ENCODE data around the gene DUOX1. TPM values are rescaled to one million over a fixed set of nuclear protein-coding genes. Genes with fewer than 3 reads are reported as not detected.

The DUOX1 gene
- total RNA-seq, 4 donors from 2014 or later = 0.33 to 1.7 (median 0.61) TPM

GRCh38 chr15:45112143-45112590, 17.6 kb upstream of the DUOX1 start:
- Histone ChIP-seq H3K36me3 (no peaks in the 10 kb centered on the region), H3K4me1 (peaks cover 21 to 49% (median 34%) of the 10 kb centered on the region in 4 donors), H3K9me3 (no peaks in the 10 kb centered on the region), H3K27me3 (peaks cover 7 to 95% (median 49%) of the 10 kb centered on the region in 4 donors), H3K27ac (replicated peaks in 1 of 4) (no peak overlapping the region), H3K4me3 (peak overlapping the region in 2 of 4 donors; percentile 12 to 22)
- no peak for DNase-seq (ENCODE audit: extremely low spot score)
- TF ChIP-seq POLR2A (IDR thresholded peaks at IDR 0.05; ENCODE audit: low read depth) (no peak), EP300 (IDR thresholded peaks at IDR 0.05) (no peak), POLR2AphosphoS5 (IDR thresholded peaks at IDR 0.05) (no peak), CTCF (IDR thresholded peaks at IDR 0.05) (no peak)
- WGBS = 8% methylated on average over 13 of the region's 13 CpGs
- intact Hi-C loops (cut with DNase I) = no loop called here

GRCh38 chr15:45112591-45113379, 17.0 kb upstream of the DUOX1 start:
- Histone ChIP-seq H3K4me3 (peak overlapping the region in 2 of 4 donors; percentile 12 to 22), H3K27ac (replicated peaks in 1 of 4) (no peak overlapping the region), H3K27me3 (peaks cover 7 to 98% (median 55%) of the 10 kb centered on the region in 4 donors), H3K36me3 (no peaks in the 10 kb centered on the region), H3K9me3 (no peaks in the 10 kb centered on the region), H3K4me1 (peaks cover 26 to 55% (median 40%) of the 10 kb centered on the region in 4 donors)
- TF ChIP-seq POLR2AphosphoS5 (IDR thresholded peaks at IDR 0.05) (no peak), POLR2A (IDR thresholded peaks at IDR 0.05; ENCODE audit: low read depth) (no peak), EP300 (IDR thresholded peaks at IDR 0.05) (no peak), CTCF (IDR thresholded peaks at IDR 0.05) (no peak)
- WGBS = 0% methylated on average over 14 of the region's 58 CpGs
- intact Hi-C loops (cut with DNase I) = no loop called here
- no peak for DNase-seq (ENCODE audit: extremely low spot score)

GRCh38 chr15:45113380-45113990, 16.3 kb upstream of the DUOX1 start:
- Histone ChIP-seq H3K9me3 (no peaks in the 10 kb centered on the region), H3K27me3 (peaks cover 7 to 98% (median 57%) of the 10 kb centered on the region in 4 donors), H3K27ac (replicated peaks in 1 of 4) (no peak overlapping the region), H3K4me3 (no peak overlapping the region), H3K36me3 (no peaks in the 10 kb centered on the region), H3K4me1 (peaks cover 27 to 60% (median 43%) of the 10 kb centered on the region in 4 donors)
- WGBS = 10% methylated on average over 7 of the region's 14 CpGs
- intact Hi-C loops (cut with DNase I) = no loop called here
- DNase-seq (ENCODE audit: extremely low spot score) = no peak
- TF ChIP-seq CTCF (IDR thresholded peaks at IDR 0.05) (no peak), EP300 (IDR thresholded peaks at IDR 0.05) (no peak), POLR2AphosphoS5 (IDR thresholded peaks at IDR 0.05) (no peak), POLR2A (IDR thresholded peaks at IDR 0.05; ENCODE audit: low read depth) (no peak)

DNA sequence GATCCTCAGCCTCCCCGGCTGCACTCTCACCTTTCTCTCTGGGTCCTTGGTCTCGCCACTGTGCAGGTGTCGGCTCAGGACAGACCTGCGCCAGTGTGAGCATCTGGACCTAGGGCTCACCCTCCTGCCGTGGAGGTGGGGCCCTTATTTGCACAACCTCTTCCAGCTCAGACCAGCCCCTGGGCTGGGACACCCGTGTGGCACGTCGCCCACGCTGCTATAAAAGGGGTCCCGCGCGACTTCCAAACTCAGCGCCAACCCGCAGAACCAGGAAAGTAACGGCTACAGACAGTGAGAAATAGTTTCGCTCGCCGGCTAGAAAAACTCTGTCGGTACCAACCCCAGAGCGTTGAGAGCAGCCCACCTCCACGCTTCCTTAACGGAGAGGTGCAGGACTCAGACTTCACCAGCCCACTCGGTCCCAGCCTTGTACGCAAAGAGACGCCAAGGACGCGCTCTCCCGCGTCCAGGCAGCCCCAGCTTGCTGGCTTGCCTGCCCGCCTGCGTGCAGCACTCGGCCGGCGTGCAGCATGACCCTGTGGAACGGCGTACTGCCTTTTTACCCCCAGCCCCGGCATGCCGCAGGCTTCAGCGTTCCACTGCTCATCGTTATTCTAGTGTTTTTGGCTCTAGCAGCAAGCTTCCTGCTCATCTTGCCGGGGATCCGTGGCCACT, 15.6 kb upstream of the DUOX1 start, which contains the start of the genes DUOX2 and DUOXA2:
Gene DUOX2 (minus strand): TSS at position 97 of the 675 bp plus-strand sequence. CDS start 761 bp downstream, outside the sequence.
Gene DUOXA2 (plus strand): TSS at position 251 of the 675 bp plus-strand sequence. CDS start 280 bp downstream, at position 531.
- no peak for DNase-seq (ENCODE audit: extremely low spot score)
- 3% methylated on average over 17 of the region's 42 CpGs for WGBS
- peaks cover 7 to 98% (median 57%) of the 10 kb centered on the region in 4 donors for H3K27me3 ChIP-seq
- no peaks in the 10 kb centered on the region for H3K36me3 ChIP-seq
- peaks cover 27 to 60% (median 43%) of the 10 kb centered on the region in 4 donors for H3K4me1 ChIP-seq
- no peak for TF ChIP-seq EP300 (IDR thresholded peaks at IDR 0.05)
- no peak for TF ChIP-seq CTCF (IDR thresholded peaks at IDR 0.05)
- no peak for TF ChIP-seq POLR2AphosphoS5 (IDR thresholded peaks at IDR 0.05)
- no peak for TF ChIP-seq POLR2A (IDR thresholded peaks at IDR 0.05; ENCODE audit: low read depth)
- no peak within 1 kb of the TSS for H3K27ac ChIP-seq (replicated peaks in 1 of 4)
- H3K9me3 ChIP-seq = no peaks in the 10 kb centered on the region
- intact Hi-C loops (cut with DNase I) = no loop called here
- peak within 1 kb of the TSS in 1 of 4 donors; percentile 12 for H3K4me3 ChIP-seq

All from esophagus muscularis mucosa (tissue), 4 donors.